NCI-H146 (cell line): ENCODE results near the gene KRTAP4-8.
"Not testable (repeated sequence)": the region's sequence is repeated elsewhere in the genome, so short reads cannot be mapped to it uniquely, and the experiment has no call there.

Experiments used
- DNase-seq: peaks from one replicate; lab custom pipeline; 2025; lab: John Stamatoyannopoulos, UW

Gene KRTAP4-8

GRCh38 chr17:41098042-41098441, at the start of gene KRTAP4-8:
Gene KRTAP4-8, minus strand, starts transcription at chr17:41098142. Its CDS starts 58 bp downstream, at chr17:41098084.
- no peak for DNase-seq

DNA sequence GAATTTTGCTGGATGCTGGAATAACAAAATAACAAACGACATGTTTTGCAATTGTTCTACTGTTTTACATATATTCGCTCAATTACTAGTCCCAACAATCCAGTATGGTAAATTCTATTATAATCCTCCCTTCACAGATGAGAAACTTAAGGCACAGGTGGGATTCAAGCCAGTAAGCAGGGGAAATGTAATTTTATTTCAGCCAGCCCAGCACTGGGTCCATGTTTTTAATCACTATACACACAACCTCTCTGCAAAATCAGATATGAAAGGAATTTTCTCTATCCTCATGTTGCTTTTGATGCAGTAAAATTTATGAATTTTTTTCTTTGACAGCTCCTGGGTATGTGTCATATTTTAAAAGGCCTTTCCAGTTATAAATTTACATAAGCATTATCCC, 47.3 kb upstream of the KRTAP4-8 start:
- DNase-seq: no peak

- no peak for DNase-seq
Measured at GRCh38 chr17:41144846-41145245, 46.9 kb upstream of the KRTAP4-8 start.

DNA sequence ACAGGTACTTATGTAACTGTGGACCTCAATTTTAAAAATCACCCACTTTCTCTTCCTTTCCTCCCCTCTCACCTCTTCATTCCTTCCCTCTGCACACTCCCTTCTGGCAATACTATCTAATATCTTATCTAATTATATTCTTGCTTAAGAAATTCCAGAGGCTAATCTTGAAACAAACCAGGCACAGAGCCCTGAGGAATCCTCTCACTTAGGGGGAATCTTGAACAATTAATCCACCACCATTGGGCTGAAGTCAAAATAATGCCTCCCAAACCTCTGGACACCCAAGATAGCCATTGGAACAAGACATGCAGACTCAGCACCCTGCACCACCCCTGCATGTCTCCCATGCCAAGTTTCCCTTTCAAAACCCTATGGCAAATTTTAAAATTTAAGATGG, 43.4 kb upstream of the KRTAP4-8 start:
- no peak for DNase-seq

GRCh38 chr17:41140360-41141131, 42.6 kb upstream of the KRTAP4-8 start, which contains the start of gene KRTAP4-6:
Gene KRTAP4-6, minus strand, starts transcription at chr17:41140544. Its CDS starts 57 bp downstream, at chr17:41140487.
- DNase-seq: no peak

DNA sequence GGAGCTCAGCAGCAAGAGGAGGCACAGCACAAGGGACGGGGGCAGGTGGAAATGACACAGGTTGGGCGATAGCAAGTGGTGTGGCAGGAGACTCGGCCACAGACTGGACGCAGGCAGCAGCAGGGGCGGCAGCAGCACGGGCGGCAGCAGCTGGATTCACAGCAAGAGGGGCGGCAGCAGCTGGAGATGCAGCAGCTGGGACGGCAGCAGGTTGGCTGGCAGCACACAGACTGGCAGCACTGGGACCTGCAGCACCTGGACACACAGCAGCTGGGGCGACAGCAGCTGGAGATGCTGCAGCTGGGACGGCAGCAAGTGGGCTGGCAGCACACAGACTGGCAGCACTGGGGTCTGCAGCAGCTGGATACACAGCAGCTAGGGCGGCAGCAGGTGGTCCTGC, 41.9 kb upstream of the KRTAP4-8 start:
- DNase-seq: not testable (repeated sequence)

DNA sequence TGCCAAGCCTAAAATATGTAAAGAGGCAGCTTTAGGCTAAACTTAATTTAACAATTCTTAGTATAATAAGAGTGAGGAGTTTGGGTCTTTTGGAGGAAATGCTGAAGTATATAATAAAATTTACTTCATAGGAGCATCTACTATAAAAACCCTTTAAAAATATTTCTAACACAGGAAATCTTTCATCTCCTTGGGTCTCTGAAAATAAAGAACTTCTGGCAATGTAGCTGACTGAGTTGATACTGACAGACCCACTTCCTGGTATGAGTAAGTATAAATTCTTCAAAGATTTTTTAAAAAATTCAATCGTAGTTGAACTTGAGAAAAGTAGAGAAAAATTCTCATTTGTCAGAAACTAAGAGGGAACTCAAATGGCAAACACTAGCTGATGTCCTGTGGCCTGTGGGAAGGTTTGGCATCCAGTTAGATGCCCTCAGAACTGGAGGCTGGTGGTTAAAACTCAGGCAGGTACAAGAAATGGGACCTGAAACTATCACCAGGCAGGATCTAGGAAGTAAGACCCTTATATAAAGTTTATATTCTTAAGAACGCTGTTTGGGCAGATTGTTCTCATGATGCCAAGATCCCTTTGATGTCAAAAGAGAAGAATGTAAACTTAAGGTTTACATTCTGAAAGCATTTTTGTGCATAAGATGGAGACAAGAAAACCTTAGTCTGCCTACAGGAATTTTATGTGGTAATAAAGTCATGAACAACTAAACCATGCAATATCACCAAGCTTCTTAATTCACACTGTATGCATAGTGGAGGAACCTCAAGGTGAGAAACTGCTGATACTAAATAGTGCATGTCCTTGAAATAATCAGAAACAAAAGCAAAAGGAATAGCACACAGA, 36.2 kb upstream of the KRTAP4-8 start:
- DNase-seq: no peak

DNA sequence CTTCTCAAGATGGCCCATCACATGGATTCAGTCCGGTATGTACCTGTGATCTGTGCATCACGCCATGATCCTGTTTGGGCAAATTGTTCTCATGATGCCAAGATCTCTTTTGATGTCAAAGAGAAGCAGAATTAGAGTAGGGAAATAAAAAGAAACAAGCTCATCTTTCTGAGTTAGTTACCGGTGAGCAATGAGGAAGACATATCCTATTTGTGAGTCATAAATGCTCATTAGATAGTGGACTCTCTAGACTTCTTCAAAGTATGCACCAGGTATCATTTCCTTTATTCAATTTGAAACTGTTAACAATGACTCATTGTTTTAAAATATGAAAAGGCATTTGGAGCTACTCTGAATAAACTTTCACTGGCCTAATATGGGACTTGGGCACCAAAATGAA, 34.0 kb upstream of the KRTAP4-8 start:
- DNase-seq: no peak

DNA sequence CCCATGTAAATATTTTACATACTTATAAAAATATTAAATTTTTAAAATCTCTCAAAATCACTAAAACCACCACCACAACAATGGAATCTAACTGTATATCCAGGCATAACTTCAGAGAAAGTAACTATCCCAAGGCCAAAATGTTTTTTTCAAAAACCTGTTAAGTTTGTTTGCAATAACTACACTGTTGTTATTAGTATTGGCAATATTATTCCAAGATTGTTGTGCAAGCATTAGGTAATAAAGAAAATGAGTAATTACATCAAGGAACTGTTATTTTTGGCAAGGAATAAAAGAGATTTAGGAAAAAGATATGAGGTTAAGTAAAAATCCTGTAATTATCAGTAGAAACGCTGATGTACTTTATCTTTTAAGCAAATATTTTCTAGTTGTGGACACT, 29.4 kb upstream of the KRTAP4-8 start:
- DNase-seq: no peak

GRCh38 chr17:41126412-41126811, 28.5 kb upstream of the KRTAP4-8 start:
- no peak for DNase-seq

GRCh38 chr17:41125064-41125463, 27.1 kb upstream of the KRTAP4-8 start:
- DNase-seq: no peak

DNA sequence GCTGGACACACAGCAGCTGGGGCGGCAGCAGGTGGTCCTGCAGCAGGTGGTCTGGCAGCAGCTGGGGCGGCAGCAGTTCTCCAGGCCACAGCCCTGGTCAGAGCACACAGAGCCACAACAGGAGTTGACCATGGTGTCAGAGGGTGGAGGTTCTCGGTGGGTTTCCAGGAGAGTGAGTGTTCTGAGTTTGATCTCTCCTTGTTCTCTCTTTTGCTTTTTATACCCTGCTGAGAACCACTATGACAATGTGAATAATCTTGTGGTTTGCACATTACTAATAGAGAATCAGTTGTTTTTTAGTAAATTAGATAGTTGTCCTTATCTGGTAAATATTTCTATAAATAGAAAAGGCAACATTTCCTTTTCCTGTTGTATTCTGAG, 26.0 kb upstream of the KRTAP4-8 start, which contains the start of gene KRTAP4-12:
Gene KRTAP4-12 (minus strand): TSS at position 192 of the 381 bp plus-strand sequence. CDS start 60 bp downstream, at position 132.
- DNase-seq: not testable (repeated sequence)

DNA sequence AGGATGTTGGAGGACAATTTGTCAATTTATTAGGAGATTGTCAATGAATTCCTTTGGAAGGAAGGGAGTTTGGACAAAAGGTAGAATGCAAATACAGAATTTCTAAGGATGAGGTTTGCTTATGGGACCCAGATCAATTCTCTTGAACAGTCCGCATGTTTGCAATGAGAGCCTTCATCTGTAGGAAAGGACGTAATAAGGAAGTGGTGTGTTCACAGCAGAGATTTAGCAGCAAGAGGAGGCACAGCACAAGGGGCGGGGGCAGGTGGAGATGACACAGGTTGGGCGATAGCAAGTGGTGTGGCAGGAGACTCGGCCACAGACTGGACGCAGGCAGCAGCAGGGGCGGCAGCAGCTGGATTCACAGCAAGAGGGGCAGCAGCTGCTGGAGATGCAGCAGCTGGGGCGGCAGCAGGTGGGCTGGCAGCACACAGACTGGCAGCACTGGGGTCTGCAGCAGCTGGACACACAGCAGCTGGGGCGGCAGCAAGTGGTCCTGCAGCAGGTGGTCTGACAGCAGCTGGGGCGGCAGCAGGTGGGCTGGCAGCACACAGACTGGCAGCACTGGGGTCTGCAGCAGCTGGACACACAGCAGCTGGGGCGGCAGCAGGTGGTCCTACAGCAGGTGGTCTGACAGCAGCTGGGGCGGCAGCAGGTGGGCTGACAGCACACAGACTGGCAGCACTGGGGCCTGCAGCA, 25.5 kb upstream of the KRTAP4-8 start:
- DNase-seq: not testable (repeated sequence)

DNA sequence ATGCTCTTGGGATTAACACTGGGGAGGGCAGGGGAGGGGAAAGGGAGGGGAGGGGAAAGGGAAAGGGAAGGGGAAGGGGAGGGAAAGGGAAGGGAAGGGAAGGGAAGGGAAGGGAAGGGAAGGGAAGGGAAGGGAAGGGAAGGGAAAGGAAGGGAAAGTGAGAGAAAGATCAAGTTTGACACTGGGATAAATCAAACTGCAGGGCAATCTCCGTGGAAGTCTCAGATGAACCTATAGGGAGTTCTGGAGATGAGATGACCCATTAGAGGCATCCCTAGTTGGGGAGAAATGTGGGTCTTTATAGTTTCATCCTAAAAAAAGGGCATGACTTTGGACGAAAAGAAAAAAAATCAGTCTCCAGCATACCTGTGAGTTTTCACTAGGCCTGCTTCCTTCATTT, 23.8 kb upstream of the KRTAP4-8 start:
- no peak for DNase-seq

- DNase-seq: not testable (repeated sequence)
Measured at GRCh38 chr17:41119696-41120690, 22.1 kb upstream of the KRTAP4-8 start.

- no peak for DNase-seq
Measured at GRCh38 chr17:41118721-41119120, 20.8 kb upstream of the KRTAP4-8 start.

DNA sequence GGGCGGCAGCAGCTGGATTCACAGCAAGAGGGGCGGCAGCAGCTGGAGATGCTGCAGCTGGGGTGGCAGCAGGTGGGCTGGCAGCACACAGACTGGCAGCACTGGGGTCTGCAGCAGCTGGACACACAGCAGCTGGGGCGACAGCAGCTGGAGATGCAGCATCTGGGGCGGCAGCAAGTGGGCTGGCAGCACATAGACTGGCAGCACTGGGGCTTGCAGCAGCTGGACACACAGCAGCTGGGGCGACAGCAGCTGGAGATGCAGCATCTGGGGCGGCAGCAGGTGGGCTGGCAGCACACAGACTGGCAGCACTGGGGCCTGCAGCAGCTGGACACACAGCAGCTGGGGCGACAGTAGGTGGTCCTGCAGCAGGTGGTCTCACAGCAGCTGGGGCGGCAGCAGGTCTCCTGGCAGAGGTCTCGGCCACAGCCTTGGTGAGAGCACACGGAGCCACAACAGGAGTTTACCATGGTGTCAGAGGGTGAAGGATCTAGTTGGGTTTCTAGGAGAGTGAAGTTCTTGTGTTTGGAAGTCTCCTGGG, 20.0 kb upstream of the KRTAP4-8 start, which contains the start of gene KRTAP4-11:
Gene KRTAP4-11 (minus strand): TSS at position 528 of the 541 bp plus-strand sequence. CDS start 58 bp downstream, at position 470.
- DNase-seq: peak; percentile 2

- no peak for DNase-seq
Measured at GRCh38 chr17:41116297-41116696, 18.4 kb upstream of the KRTAP4-8 start.

DNA sequence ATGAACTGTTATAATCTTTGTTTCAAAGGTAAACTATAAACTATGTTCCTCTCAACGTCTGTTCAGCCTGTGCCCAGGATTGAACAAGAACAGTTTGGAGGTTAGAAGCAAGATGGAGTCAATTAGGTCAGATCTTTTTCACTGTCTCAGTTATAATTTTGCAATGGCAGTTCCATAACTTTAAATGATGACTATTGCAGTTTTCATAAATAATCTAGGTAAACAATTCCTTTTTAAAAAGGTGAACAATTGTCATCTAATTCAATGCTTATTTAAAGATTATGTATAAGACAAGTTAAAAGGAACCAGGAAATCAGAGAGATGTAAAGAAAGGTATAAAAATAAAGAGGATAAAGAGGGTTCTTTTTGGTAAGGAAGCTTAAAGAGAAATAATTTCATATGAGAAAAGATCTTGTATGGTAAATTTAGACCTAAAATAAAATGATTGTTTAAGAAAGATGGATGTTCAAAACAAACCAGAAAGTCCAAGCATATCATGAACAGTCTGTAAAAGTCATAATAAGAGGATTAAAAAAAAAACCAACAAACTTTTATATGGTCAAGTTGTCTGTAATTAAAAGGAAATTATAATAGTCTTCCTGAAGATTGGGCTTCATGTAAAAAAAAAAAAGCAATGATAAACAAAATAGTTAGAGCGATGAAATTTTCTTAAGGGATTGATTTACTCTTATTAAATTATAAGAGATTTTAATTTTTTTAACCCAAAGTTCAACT, 13.4 kb upstream of the KRTAP4-8 start:
- no peak for DNase-seq
